Measurements from ENCODE around the gene STK11.

Gene STK11

GRCh38 chr19:1205114-1206099, at the start of gene STK11:
Gene STK11, plus strand, starts transcription at chr19:1205778. Its CDS starts 1,136 bp downstream, at chr19:1206914.
- in situ Hi-C loops (cut with HindIII; ENCODE audit: low pct_ligation_motif_present, low pct_unique_long_range_greater_than_20kb, low sequenced_read_pairs) = no loop called here
- DNase-seq = peak; percentile 94

DNA sequence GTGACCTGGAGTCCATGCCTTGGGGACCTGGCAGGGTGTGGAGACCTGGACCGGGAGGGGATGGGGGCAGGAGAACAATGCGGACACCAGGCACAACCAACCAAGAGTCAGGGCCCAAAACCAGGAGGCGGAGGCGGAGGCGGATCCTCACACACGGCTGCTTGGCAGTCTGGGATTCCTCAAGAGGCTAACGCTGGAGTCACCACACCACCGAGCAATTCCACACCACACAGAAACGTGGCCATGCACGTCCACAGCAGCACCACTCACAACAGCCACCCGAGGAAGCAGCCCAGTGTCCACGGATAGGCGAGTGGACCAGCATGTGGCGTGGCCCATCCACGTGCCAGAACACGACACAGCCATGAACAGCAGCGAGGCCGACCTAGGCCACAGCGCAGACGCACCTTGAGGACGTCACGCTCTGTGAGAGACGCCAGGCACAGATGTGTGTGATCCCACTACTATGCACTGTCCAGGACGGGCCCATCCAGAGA, 49.2 kb upstream of the STK11 start:
- DNase-seq = no peak

DNA sequence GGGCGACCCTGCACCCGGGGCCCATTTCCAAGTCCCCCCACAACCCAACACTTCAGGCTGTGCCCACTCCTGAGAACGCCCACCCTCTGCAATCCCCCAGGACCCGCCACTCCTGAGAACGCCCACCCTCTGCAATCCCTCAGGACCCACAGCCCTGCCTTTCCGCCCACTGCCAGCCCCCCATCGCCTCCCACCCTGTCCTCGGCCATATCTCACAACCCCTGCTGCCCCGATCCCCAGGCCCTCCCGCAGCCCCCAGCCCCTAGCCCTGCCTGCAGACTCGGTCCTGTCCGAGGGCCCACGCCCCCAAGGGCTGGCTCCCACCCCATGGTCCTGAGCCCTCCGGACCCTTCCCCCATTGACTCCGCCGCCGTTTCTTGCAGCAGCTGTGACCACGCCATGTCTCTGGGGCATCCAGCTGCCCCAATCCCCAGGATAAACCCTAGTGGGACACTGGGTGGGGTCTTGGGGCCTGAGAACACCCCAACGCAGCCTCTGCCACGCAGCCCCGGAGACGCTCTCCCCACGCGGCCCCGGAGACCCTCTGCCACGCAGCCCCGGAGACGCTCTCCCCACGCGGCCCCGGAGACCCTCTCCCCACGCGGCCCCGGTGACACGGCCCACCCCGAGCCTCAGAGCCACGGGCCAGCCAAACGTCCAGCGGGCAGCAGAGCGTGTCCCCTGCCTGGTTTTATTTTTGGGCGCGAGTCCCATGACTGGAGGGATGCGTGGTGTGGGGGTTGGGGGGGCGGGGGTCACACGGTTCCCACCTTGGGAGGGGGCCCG, 48.6 kb upstream of the STK11 start:
- in situ Hi-C loops (cut with HindIII; ENCODE audit: low pct_ligation_motif_present, low pct_unique_long_range_greater_than_20kb, low sequenced_read_pairs) = no loop called here

More for the DNA sequence above, 49.2 kb upstream of the STK11 start:
- in situ Hi-C loops (cut with HindIII; ENCODE audit: low pct_ligation_motif_present, low pct_unique_long_range_greater_than_20kb, low sequenced_read_pairs) = no loop called here

DNA sequence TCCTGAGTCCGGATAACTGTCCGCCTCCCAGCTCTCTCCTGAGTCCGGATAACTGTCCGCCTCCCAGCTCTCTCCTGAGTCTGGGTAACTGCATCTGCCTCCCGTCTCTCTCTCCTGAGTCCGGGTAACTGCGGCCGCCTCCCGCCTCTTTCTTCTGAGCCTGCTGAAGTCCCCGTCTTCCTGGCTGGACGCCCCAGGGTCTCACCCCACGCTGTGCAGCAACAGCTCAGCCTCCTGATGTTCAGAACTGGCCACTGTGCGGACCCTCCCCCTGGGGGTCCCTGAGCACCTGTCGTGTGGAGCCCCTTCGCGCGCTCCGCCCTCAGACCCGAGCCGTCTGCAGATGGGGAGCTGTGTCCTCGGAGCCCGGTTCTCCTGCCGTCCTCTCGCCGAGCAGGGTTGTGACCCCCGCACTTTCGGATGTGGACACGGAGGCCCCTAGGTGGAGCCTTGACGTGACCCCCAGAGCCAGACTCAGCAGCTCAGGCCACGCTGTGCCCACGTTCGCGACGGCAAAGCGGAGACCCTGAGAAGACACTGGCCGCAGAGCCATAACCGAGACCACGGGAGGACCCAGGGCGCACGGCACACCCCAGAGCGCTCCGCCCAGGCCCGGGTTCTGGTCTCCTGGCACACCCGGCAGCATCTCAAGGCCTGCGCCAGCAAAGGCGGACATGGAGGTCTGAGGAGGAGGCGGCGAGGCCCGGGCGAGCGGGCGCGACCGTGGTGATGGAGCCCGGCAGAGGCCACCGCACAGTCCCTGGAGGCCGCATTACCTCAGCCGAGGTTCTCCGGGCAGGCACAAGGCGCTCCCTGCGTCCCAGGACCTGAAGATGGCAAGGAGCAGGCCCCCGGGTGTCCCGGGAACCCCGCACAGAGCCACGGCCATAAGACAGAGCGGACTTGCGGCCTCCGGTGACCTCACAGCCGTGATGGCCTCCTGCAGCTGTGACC, 47.4 kb upstream of the STK11 start:
- in situ Hi-C loops (cut with HindIII; ENCODE audit: low pct_ligation_motif_present, low pct_unique_long_range_greater_than_20kb, low sequenced_read_pairs) = no loop called here
- no peak for DNase-seq

More for the DNA sequence above, 48.6 kb upstream of the STK11 start:
- DNase-seq = no peak

DNA sequence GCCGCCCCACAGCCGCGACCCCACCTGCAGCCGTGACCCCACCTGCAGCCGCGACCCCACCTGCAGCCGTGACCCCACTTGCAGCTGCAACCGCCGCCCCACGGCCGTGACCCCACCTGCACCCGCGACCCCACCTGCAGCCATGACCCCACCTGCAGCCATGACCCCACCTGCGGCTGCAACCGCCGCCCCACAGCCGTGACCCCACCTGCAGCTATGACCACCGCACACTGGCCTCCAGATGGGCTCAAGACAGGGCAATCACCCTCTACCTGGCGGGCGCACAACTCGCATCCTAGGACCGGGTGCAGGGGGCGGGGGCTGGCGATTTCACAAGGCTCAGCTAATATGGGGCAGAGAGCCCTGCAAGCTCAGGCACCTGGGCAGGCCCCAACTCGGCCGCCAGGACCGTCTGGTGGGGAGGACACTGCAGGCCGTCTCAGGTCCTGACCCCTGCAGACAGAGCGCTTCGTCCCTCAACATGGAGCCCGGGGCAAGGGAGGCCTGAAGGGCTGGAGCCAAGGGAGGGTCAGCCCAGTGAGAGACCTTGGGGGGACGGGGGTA, 46.6 kb upstream of the STK11 start:
- no peak for DNase-seq
- in situ Hi-C loops (cut with HindIII; ENCODE audit: low pct_ligation_motif_present, low pct_unique_long_range_greater_than_20kb, low sequenced_read_pairs) = no loop called here

GRCh38 chr19:1159864-1160595, 45.5 kb upstream of the STK11 start:
- no peak for DNase-seq
- in situ Hi-C loops (cut with HindIII; ENCODE audit: low pct_ligation_motif_present, low pct_unique_long_range_greater_than_20kb, low sequenced_read_pairs) = no loop called here

DNA sequence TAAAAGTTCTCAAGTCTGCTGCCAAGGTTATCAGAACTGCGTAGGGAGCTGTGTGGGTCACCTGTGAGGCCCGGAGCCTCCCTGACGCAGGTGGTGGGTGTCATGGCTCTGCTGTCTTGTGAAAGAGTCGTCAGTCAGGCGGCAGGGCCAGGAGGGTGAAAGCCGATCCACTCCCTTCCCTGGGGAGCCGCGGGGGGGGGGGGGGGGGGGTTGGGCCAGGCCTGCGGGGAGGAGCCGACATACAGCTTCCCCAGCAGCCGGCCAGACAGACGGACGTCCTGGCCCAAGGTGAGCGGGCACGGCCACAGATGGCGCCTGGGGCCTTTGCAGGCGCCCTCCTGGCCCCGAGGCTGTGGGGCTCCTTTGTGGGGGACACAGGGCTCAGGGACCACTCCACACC, 43.9 kb upstream of the STK11 start:
- in situ Hi-C loops (cut with HindIII; ENCODE audit: low pct_ligation_motif_present, low pct_unique_long_range_greater_than_20kb, low sequenced_read_pairs) = no loop called here
- no peak for DNase-seq

DNA sequence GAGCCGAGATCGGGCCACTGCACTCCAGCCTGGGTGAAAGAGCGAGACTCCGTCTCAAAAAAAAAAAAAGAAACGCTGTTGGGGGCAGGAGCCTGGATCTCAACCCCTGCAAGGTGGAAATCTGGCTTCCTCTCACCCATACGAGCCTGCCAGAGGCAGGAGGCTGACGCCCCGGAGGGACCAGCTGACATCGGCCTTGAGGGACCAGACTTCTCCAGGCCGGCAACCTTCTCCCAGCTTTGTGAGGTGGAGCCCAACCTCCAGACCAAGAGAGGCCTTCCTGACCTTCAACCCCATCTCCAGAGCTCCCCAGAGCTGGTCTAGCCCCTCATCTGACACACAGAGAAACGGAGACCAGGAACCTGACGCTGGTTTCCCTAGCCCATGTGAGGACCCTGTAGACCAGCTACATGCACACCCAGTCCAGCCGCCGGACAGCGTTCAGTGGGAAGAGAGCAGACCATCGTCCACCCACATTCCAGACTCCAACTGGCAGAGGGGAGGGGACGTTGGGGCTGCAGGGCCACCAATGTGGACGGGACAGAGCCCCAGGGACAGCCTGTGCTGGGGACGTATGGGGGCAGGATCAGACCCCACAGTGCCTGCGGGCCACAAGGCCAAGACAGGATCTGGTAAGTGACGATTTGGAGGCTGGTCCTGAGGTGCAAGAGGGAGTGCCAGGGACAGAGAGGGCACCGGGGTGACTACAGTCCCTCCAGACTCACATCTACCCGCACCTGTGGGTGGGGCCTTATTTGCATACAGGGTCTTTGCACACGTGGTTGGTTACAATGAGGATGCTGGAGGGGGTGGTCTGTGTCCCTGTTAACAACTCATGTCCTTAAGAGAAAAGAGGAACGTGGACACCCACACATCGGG, 42.9 kb upstream of the STK11 start:
- in situ Hi-C loops (cut with HindIII; ENCODE audit: low pct_ligation_motif_present, low pct_unique_long_range_greater_than_20kb, low sequenced_read_pairs) = no loop called here
- DNase-seq = no peak

- no peak for DNase-seq
- in situ Hi-C loops (cut with HindIII; ENCODE audit: low pct_ligation_motif_present, low pct_unique_long_range_greater_than_20kb, low sequenced_read_pairs) = no loop called here
Observed at GRCh38 chr19:1163283-1163933, 42.2 kb upstream of the STK11 start.

DNA sequence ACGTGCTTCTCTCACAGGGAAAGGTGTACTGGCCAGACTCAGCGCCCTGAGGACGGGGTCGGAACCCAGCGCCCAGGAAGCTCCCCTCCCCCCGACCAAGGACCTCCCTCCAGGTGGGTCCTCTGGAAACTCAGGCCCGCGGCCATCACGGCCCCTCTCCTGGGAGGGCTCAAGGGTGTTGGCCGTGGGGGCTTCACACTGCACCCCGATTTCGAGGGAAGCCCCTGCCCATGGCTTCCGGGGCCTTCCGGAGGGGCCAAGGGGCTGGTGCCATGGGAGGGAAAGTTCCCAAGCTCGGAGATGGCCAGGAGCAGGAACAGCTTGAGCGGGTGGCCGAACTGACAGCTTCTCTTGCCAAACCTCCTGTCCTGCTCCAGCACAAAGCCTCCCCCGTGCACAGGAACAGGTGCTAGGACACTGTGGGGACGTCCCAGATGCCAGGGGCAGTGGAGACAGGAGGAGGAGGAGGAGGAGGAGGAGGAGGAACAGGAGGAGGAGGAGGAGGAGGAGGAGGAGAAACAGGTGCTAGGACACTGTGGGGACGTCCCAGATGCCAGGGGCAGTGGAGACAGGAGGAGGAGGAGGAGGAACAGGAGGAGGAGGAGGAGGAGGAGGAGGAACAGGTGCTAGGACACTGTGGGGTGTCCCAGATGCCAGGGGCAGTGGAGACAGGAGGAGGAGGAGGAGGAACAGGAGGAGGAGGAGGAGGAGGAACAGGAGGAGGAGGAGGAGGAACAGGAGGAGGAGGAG, 41.5 kb upstream of the STK11 start:
- in situ Hi-C loops (cut with HindIII; ENCODE audit: low pct_ligation_motif_present, low pct_unique_long_range_greater_than_20kb, low sequenced_read_pairs) = no loop called here
- DNase-seq = no peak

DNA sequence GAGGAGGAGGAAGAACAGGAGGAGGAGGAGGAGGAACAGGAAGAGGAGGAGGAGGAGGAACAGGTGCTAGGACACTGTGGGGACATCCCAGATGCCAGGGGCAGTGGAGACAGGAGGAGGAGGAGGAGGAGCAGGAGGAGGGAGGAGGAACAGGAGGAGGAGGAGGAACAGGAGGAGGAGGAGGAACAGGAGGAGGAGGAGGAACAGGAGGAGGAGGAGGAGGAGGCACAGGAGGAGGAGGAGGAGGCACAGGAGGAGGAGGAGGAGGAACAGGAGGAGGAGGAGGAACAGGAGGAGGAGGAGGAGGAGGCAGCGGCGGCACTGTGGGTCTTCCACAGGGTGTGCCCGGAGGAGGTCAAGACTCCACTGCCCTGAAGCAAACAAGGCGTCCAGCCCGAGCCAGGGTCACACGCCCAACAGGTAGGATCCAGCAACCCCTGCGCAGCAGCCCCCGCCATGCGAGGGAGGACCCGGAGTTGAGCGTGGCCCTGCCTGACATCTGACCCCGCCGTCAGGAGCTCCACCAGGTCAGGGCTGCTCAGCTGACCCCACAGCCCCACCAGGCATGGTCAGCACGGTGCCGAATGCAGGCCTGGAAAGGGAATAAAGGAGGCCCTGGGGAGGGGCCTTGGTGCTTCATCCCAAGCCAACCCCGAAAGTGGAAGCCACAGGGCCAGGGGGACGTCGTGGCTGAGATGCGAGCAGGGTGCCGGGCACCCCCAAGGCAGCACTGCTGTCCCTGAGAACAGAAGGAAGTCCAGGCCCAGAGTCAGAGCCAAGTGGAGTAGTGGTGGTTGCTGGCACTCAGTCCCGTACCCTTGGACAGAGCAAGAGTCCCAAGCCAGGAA, 40.7 kb upstream of the STK11 start:
- no peak for DNase-seq
- in situ Hi-C loops (cut with HindIII; ENCODE audit: low pct_ligation_motif_present, low pct_unique_long_range_greater_than_20kb, low sequenced_read_pairs) = no loop called here

DNA sequence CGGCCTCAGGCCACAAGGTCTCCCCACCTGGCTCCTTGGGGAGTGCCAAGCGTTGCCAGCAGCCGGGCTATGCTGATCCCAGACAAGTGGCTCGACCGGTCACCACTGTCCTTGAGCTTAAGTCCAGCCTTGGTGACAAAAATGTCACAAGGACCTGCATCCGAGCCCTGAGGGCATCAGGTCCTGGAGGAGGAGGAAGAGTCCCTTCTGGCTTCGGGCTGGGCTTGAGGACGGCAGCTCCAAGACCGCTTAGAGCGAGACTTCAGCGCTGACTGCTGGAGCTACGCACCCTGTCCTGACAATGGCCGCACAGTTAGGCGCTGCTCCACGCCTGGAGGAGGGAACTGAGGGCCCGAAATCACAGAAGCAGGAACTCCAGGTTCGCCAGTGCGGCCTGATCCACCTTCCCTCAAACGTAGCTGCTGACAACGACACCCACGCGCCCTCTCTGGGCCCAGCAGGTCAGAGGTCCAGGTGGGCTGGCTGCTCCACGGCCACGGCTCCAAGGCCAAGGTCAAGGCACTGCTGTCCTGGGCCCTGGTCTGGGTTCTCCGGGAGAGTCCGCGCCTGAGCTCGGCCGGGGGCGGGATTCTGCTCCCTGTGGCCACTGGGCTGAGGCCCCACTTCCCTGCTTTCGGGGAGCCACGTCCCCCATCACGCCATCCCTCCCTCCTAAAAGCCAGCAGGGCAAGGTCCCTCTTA, 38.6 kb upstream of the STK11 start:
- in situ Hi-C loops (cut with HindIII; ENCODE audit: low pct_ligation_motif_present, low pct_unique_long_range_greater_than_20kb, low sequenced_read_pairs) = no loop called here
- DNase-seq = no peak

DNA sequence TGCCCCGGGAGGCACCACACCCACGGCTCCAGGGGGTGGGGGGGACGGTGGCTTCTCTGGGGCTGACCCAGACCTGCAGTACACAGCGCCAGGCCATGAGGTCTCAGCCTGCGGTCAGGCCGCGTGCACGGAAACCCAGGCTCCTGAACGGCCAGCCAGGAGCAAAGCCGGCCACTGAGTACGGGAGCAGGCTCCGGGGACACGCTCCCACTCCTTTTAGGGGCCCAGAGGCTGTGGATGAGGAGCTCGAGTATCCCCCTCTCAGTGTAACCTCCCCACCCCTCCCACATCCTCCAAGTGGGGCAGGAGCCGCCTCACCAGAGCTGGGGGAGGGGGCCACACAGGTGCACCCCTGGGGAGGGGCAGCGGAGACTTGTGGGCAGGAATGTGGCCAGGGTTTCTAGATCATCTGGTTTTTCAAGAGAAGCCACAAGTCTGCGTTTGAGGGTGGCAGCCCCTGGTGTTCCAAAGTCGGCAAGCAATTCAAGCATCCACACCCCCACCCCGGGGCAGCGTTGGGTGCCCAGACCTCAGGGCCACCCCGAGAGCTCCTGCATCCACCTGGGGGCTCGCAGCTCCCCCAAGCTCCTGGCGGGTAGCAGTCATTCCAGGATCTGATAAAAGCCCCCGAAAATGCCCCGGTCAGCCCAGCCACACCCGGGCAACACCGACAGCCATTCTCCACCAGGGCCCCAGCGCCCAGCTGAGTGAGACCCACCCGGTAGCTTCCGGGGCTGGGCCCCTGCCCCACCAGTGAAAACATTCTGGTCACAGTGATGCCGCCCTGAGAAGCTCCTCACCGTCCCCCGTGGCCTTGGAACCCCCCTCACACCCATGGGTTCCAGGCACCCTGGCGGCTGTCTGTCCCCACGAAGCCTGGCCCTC, 37.6 kb upstream of the STK11 start:
- in situ Hi-C loops (cut with HindIII; ENCODE audit: low pct_ligation_motif_present, low pct_unique_long_range_greater_than_20kb, low sequenced_read_pairs) = no loop called here
- no peak for DNase-seq

Data from ACHN (cell line).